Spleen (tissue), 11 donors: Measurements from ENCODE around the gene DPYD. TPM values are rescaled to one million over a fixed set of nuclear protein-coding genes. Genes with fewer than 3 reads are reported as not detected.

Source experiments
- DNase-seq: peaks from one replicate; pipeline ENCODE4 v3.0.0-alpha.2; 2020
- H3K27ac ChIP-seq, 8 donors: fragments of 200-600 bp; sonication (generic) in 7 of 8; 1 replicate in 4 of 8; 2 replicates in 4 of 8; pipeline versions ENCODE4 v1.5.0 to v1.8.0; 2016 to 2021; ENCODE audit warnings: inconsistent platforms in 4 of 8, mild to moderate bottlenecking in 4 of 8, moderate library complexity in 1 of 8
- H3K27me3 ChIP-seq, 7 donors: fragments of 200-600 bp; sonication (generic) in 6 of 7; replicated peaks in 1 of 7; 1 replicate in 4 of 7; 2 replicates in 3 of 7; pipeline versions ENCODE4 v1.5.0 to v1.8.0; 2016 to 2021; ENCODE audit warnings: inconsistent platforms in 3 of 7, mild to moderate bottlenecking in 1 of 7
- H3K36me3 ChIP-seq, 6 donors: fragments of 200-600 bp; sonication (generic) in 5 of 6; 1 replicate in 4 of 6; 2 replicates in 2 of 6; pipeline versions ENCODE4 v1.5.0 to v1.8.0; 2016 to 2021; ENCODE audit warnings: inconsistent platforms in 2 of 6
- H3K4me1 ChIP-seq, 6 donors: fragments of 200-600 bp; sonication (generic) in 5 of 6; 1 replicate in 3 of 6; 2 replicates in 3 of 6; pipeline versions ENCODE4 v1.5.0 to v1.8.0; 2016 to 2021; ENCODE audit warnings: inconsistent platforms in 3 of 6
- H3K4me3 ChIP-seq, 8 donors: fragments of 200-600 bp; sonication (generic) in 7 of 8; 1 replicate in 4 of 8; 2 replicates in 4 of 8; pipeline versions ENCODE4 v1.5.0 to v1.8.0; 2016 to 2021; ENCODE audit warnings: inconsistent platforms in 4 of 8, mild to moderate bottlenecking in 4 of 8, moderate library complexity in 2 of 8
- H3K9me3 ChIP-seq, 8 donors: fragments of 200-600 bp; sonication (generic) in 7 of 8; 1 replicate in 4 of 8; 2 replicates in 4 of 8; pipeline versions ENCODE4 v1.5.0 to v1.8.0; 2016 to 2021; ENCODE audit warnings: inconsistent platforms in 4 of 8
- POLR2A ChIP-seq, 3 donors: fragments of 450-650 bp; IDR thresholded peaks; one replicate each; pipeline ENCODE4 v1.5.1; 2017; ENCODE audit warnings: antibody characterized with exemption in 3 of 3, mild to moderate bottlenecking in 1 of 3
- POLR2AphosphoS5 ChIP-seq, 3 donors: sonication (generic); formaldehyde crosslinking; IDR thresholded peaks; one replicate each; pipeline ENCODE4 v1.5.1; 2017; ENCODE audit warnings: antibody characterized with exemption in 3 of 3
- WGBS, 5 donors: extraction: QIAGEN DNeasy Blood & Tissue Kit in 3 of 5; methylation state at CpG; one replicate each; pipeline versions ENCODE4 v1.1.5 to v1.1.7; 2013 to 2018; 5-methylcytosine and 5-hydroxymethylcytosine counted together
- intact Hi-C: fragments of 100-400 bp; cut with DNase I; formaldehyde crosslinking; loops from one replicate; pipeline ENCODE4 v1.15.0; 2023; ENCODE audit warnings: low total_unique reads
- polyA plus RNA-seq, 3 donors: library from polyadenylated mRNA; stranded (reverse); fragments of 200-250 nt; gene quantifications; one replicate each; pipeline ENCODE4 v1.2.1, GENCODE V29; 2013
- total RNA-seq, 7 donors: library from RNA; depleted of rRNA in 3 of 7; stranded (reverse); fragments of >200 nt in 3 of 7; fragmentation: NEBNext Ultra II Directional in 4 of 7; extraction: Animal tissue kit (Norgen Biotek cat#: 25700) in 4 of 7; gene quantifications; one replicate each; pipeline versions ENCODE4 v1.1.0 to v1.2.1, GENCODE V29; 2016 to 2021
- TF ChIP-seq, protein P1 (sequence below), 11 experiments: fragments of 200-600 bp in 7 of 11; fragments of 450-650 bp in 4 of 11; sonication (generic) in 4 of 11; IDR thresholded peaks in 8 of 11; conservative IDR thresholded peaks in 3 of 11; 1 replicate in 7 of 11; 2 replicates in 4 of 11; pipeline versions ENCODE4 v1.4.0 to v1.8.0; 2016 to 2021; ENCODE audit warnings: antibody characterized with exemption in 11 of 11, inconsistent platforms in 4 of 11, mild to moderate bottlenecking in 1 of 11
- donor health status: healthy with polysubstance abuse.
- donor health status: DM: no; HTN: no; CAD: no; lungs with moderate emphysema.
- donor health status: DM: no; HTN: no; CAD: no.
- donor health status: Bipolar disorder and iron deficiency.
- donor health status: healthy.
- donor health status: DM: no; HTN: no; CAD: no.
- donor health status: DM: yes; HTN: yes; CAD: no.

DPYD gene
- total and polyA plus RNA-seq, 10 donors, result 7.3 to 114 (median 92.3) TPM

DNA sequence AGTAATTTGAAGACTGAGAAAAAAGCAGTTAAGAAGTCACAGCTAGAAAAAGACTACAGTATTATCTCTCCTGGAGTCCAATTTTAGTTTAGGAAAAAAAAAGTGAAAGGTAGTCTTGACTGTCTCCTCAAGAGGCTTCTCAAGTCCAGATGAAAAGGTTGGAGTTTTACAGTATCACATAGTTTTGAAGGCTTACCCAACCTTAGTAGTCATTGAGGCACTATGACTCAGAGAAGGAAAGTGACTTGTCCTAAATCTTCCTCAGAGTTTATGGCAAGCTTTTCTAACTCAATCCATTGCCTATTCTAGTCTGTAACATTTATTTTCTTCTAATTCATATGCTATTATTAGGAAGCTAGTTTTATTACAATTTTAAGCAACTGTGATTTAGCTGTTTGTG, 174.9 kb downstream of the DPYD start:
- Histone ChIP-seq H3K4me3 (no peak overlapping the region), H3K9me3 (no peaks in the 10 kb centered on the region), H3K4me1 (peaks cover 0 to 13% (median 0%) of the 10 kb centered on the region in 6 donors), H3K27ac (no peak overlapping the region), H3K27me3 (no peaks in the 10 kb centered on the region), H3K36me3 (no peaks in the 10 kb centered on the region)
- no peak for DNase-seq
- no peak for TF ChIP-seq POLR2AphosphoS5 (IDR thresholded peaks at IDR 0.05)
- TF ChIP-seq, protein P1, sequence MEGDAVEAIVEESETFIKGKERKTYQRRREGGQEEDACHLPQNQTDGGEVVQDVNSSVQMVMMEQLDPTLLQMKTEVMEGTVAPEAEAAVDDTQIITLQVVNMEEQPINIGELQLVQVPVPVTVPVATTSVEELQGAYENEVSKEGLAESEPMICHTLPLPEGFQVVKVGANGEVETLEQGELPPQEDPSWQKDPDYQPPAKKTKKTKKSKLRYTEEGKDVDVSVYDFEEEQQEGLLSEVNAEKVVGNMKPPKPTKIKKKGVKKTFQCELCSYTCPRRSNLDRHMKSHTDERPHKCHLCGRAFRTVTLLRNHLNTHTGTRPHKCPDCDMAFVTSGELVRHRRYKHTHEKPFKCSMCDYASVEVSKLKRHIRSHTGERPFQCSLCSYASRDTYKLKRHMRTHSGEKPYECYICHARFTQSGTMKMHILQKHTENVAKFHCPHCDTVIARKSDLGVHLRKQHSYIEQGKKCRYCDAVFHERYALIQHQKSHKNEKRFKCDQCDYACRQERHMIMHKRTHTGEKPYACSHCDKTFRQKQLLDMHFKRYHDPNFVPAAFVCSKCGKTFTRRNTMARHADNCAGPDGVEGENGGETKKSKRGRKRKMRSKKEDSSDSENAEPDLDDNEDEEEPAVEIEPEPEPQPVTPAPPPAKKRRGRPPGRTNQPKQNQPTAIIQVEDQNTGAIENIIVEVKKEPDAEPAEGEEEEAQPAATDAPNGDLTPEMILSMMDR (IDR thresholded peaks at IDR 0.05 in 8 of 11, conservative IDR thresholded peaks at IDR 0.05 in 3 of 11), result no peak
- intact Hi-C loops, result no loop called here

DNA sequence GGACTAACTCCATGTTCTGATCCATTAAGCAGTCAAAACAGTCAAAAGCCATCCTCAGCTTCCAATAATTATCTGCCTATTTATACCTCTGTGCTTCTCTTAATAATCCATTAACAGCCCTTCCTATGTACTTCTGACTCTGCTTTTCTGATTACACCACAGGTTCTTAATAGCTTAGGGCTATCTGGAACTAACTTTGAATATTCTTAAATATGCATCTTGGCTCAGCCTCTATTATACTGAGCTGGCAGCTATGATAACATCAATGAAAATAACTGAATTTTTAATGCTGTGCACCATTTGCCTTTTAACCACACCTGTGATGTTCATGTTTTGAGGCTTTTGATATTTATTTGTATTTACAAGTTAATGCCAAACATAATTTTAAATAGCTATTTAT, 175.9 kb downstream of the DPYD start:
- no peak overlapping the region for H3K27ac ChIP-seq
- H3K27me3 ChIP-seq, result no peaks in the 10 kb centered on the region
- no peak overlapping the region for H3K4me3 ChIP-seq
- DNase-seq, result no peak
- TF ChIP-seq POLR2A (IDR thresholded peaks at IDR 0.05), result no peak
- TF ChIP-seq, protein P1 (IDR thresholded peaks at IDR 0.05 in 8 of 11, conservative IDR thresholded peaks at IDR 0.05 in 3 of 11), result no peak
- no peak for TF ChIP-seq POLR2AphosphoS5 (IDR thresholded peaks at IDR 0.05)
- H3K9me3 ChIP-seq, result no peaks in the 10 kb centered on the region
- H3K4me1 ChIP-seq, result peaks cover 0 to 14% (median 0%) of the 10 kb centered on the region in 6 donors
- intact Hi-C loops, result no loop called here
- peaks cover 0 to 4% (median 0%) of the 10 kb centered on the region in 6 donors for H3K36me3 ChIP-seq

DNA sequence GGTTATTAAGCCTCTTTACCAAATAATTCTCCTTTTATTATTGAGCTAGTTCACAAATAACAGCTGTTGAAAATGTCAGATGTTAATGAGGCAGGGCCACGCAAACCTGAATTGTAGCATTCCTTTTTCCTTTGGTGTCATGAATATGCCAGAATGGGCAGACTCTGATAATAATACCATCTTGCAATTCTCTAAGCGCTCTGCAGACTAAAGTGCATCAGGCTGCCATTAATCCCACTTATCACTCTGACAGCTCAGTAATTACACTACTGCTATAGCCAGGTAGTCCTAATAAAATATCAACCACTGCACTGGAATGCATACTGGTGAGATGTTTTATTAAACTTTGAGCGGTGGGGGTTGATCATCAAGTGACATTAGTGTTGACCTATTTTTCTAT, 177.7 kb downstream of the DPYD start:
- no peak for DNase-seq
- no peak for TF ChIP-seq POLR2A (IDR thresholded peaks at IDR 0.05)
- no peak for TF ChIP-seq POLR2AphosphoS5 (IDR thresholded peaks at IDR 0.05)
- TF ChIP-seq, protein P1 (IDR thresholded peaks at IDR 0.05 in 8 of 11, conservative IDR thresholded peaks at IDR 0.05 in 3 of 11), result no peak
- WGBS, 5 donors, result 94 to 98% (median 98%) methylated on average over 3 of the region's 3 CpGs
- intact Hi-C loops, result no loop called here
- no peaks in the 10 kb centered on the region for H3K27me3 ChIP-seq
- no peak overlapping the region for H3K27ac ChIP-seq
- no peaks in the 10 kb centered on the region for H3K9me3 ChIP-seq
- peaks cover 0 to 14% (median 0%) of the 10 kb centered on the region in 6 donors for H3K4me1 ChIP-seq
- H3K36me3 ChIP-seq, result peaks cover 0 to 22% (median 0%) of the 10 kb centered on the region in 6 donors
- H3K4me3 ChIP-seq, result no peak overlapping the region

DNA sequence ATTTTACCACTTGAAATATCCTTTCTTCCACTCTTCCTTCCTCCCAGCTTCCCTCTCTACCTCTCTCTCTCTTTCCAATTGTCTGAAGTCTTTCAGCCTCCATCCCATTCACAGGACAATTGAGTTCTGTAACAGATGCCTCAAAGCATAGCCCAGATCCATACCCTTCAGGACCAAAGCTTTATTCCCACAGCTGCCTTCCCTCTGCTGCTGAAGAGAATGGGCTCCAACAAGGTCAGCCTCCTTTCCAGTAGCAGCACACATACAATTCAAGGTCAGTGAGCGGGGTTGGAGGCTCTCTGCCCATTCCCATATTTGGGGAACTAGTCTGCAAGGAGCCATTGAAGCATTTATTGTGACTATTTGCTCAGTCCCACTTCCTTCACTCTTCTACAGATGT, 179.9 kb downstream of the DPYD start:
- H3K4me3 ChIP-seq, result no peak overlapping the region
- WGBS, 5 donors, result 67 to 82% (median 74%) methylated on average over 1 of the region's 1 CpG
- intact Hi-C loops, result no loop called here
- no peak for DNase-seq
- H3K4me1 ChIP-seq, result peaks cover 0 to 14% (median 0%) of the 10 kb centered on the region in 6 donors
- TF ChIP-seq POLR2A (IDR thresholded peaks at IDR 0.05), result no peak
- TF ChIP-seq, protein P1 (IDR thresholded peaks at IDR 0.05 in 8 of 11, conservative IDR thresholded peaks at IDR 0.05 in 3 of 11), result no peak
- TF ChIP-seq POLR2AphosphoS5 (IDR thresholded peaks at IDR 0.05), result no peak
- H3K9me3 ChIP-seq, result no peaks in the 10 kb centered on the region
- no peak overlapping the region for H3K27ac ChIP-seq
- H3K36me3 ChIP-seq, result peaks cover 0 to 25% (median 0%) of the 10 kb centered on the region in 6 donors
- no peaks in the 10 kb centered on the region for H3K27me3 ChIP-seq
